Measurements from ENCODE around the gene PRR13. TPM values are rescaled to one million over a fixed set of nuclear protein-coding genes. Genes with fewer than 3 reads are reported as not detected.

PRR13 gene
- total and polyA plus RNA-seq, 2 of the 8 experiments (the other 6 are each of a cell fraction or from before 2014, with no cell fraction given): 82.9 to 185 TPM

GRCh38 chr12:53467082-53467481 is 25.5 kb downstream of the PRR13 start (continued):
- TF ChIP-seq CHD7 (IDR thresholded peaks at IDR 0.05; ENCODE audit: insufficient replicate concordance, low read length) (no peak), CTBP2 (IDR thresholded peaks at IDR 0.05; ENCODE audit: borderline replicate concordance, insufficient read depth, insufficient read length, low read length) (no peak), SRF (IDR thresholded peaks at IDR 0.05; ENCODE audit: low read depth, low read length) (no peak), E2F6 (IDR thresholded peaks at IDR 0.05) (no peak), ATF3 (IDR thresholded peaks at IDR 0.05; ENCODE audit: insufficient read depth, low read depth, low read length) (no peak), CHD1 (IDR thresholded peaks at IDR 0.05; ENCODE audit: low read depth, low read length) (no peak), CBX8 (IDR thresholded peaks at IDR 0.05; ENCODE audit: borderline replicate concordance, low read depth, low read length) (no peak), JUND (IDR thresholded peaks at IDR 0.05; ENCODE audit: low read length) (no peak), POLR2AphosphoS5 (IDR thresholded peaks at IDR 0.05; ENCODE audit: low read depth, low read length) (no peak; the same call in 1 of the 2 replicates), KDM1A (IDR thresholded peaks at IDR 0.05; ENCODE audit: borderline replicate concordance, low read length) (no peak), NRF1 (IDR thresholded peaks at IDR 0.05; ENCODE audit: low read depth, low read length) (no peak)
